Mesendoderm (in vitro differentiated cells): ENCODE data around the gene NPM1.
"Not testable (repeated sequence)": the region's sequence is repeated elsewhere in the genome, so short reads cannot be mapped to it uniquely, and the experiment has no call there.

Source experiments
- DNase-seq: peaks from one replicate; pipeline ENCODE4 v3.0.0; 2013
- H2AK5ac ChIP-seq: 2 replicates; pipeline ENCODE4 v1.6.1; 2013; ENCODE audit warnings: low read length, inconsistent platforms
- H2BK120ac ChIP-seq: 2 replicates; pipeline ENCODE4 v1.6.1; 2013; ENCODE audit warnings: low read depth, mild to moderate bottlenecking, low read length, moderate library complexity, mixed read lengths
- H2BK15ac ChIP-seq: replicated peaks from 2 replicates; pipeline ENCODE4 v1.6.1; 2013; ENCODE audit warnings: low read depth, mild to moderate bottlenecking, moderate library complexity
- H2BK5ac ChIP-seq: 2 replicates; pipeline ENCODE4 v1.6.1; 2013; ENCODE audit warnings: low read length, inconsistent platforms
- H3K18ac ChIP-seq: 2 replicates; pipeline ENCODE4 v1.6.1; 2013; ENCODE audit warnings: mild to moderate bottlenecking, low read length, mixed read lengths
- H3K23ac ChIP-seq: one replicate; pipeline ENCODE4 v1.6.1; 2013; ENCODE audit warnings: low read length
- H3K27ac ChIP-seq: 2 replicates; pipeline ENCODE4 v1.5.1; 2013; ENCODE audit warnings: low read depth, mild to moderate bottlenecking, inconsistent platforms, low read length, moderate library complexity
- H3K27me3 ChIP-seq: 2 replicates; pipeline ENCODE4 v1.6.1; 2013; ENCODE audit warnings: low read length, control low read depth, mild to moderate bottlenecking, inconsistent platforms; ENCODE audit not compliant: insufficient read depth, poor library complexity
- H3K36me3 ChIP-seq: 2 replicates; pipeline ENCODE4 v1.6.1; 2013; ENCODE audit warnings: low read length, inconsistent platforms; ENCODE audit not compliant: control insufficient read depth, insufficient read depth
- H3K4ac ChIP-seq: one replicate; pipeline ENCODE4 v1.6.1; 2013; ENCODE audit warnings: low read depth, mild to moderate bottlenecking, low read length, moderate library complexity
- H3K4me1 ChIP-seq: 2 replicates; pipeline ENCODE4 v1.6.1; 2013; ENCODE audit warnings: low read depth, low read length, inconsistent platforms; ENCODE audit not compliant: control insufficient read depth
- H3K4me2 ChIP-seq: 2 replicates; pipeline ENCODE4 v1.6.1; 2013; ENCODE audit warnings: low read length
- H3K4me3 ChIP-seq: 2 replicates; pipeline ENCODE4 v1.5.1; 2013; ENCODE audit warnings: mild to moderate bottlenecking, low read length
- H3K56ac ChIP-seq: one replicate; pipeline ENCODE4 v1.6.1; 2013; ENCODE audit warnings: low read length
- H3K79me1 ChIP-seq: 2 replicates; pipeline ENCODE4 v1.6.1; 2013; ENCODE audit warnings: low read length, inconsistent platforms
- H3K79me2 ChIP-seq: 2 replicates; pipeline ENCODE4 v1.6.1; 2013; ENCODE audit warnings: mild to moderate bottlenecking, low read length; ENCODE audit not compliant: control insufficient read depth, insufficient read depth
- H3K9ac ChIP-seq: 2 replicates; pipeline ENCODE4 v1.6.1; 2013; ENCODE audit warnings: low read length, inconsistent platforms
- H4K5ac ChIP-seq: one replicate; pipeline ENCODE4 v1.6.1; 2013; ENCODE audit warnings: low read length
- H4K8ac ChIP-seq: one replicate; pipeline ENCODE4 v1.6.1; 2013; ENCODE audit warnings: low read depth, mild to moderate bottlenecking, control low read depth, low read length, moderate library complexity
- WGBS: extraction: QIAGEN DNeasy Blood & Tissue Kit; methylation state at CpG from one replicate; pipeline ENCODE4 v1.1.7; 2013; ENCODE audit warnings: low lambda C conversion rate, missing lambda C conversion rate; ENCODE audit not compliant: insufficient coverage; ENCODE audit errors: extremely low coverage; 5-methylcytosine and 5-hydroxymethylcytosine counted together

The NPM1 gene

GRCh38 chr5:171410181-171410580 is 22.5 kb downstream of the NPM1 start:
- Histone ChIP-seq H3K79me2 (peaks cover 13% of the 10 kb centered on the region), H2BK5ac (no peak overlapping the region), H3K4me2 (no peak overlapping the region), H3K23ac (no peak overlapping the region), H2BK15ac (no peak overlapping the region), H4K8ac (no peak overlapping the region), H3K4me1 (no peaks in the 10 kb centered on the region), H2AK5ac (no peak overlapping the region), H2BK120ac (no peak overlapping the region), H3K4me3 (no peak overlapping the region), H3K4ac (no peak overlapping the region), H3K56ac (no peak overlapping the region), H3K36me3 (peaks cover 7% of the 10 kb centered on the region), H3K79me1 (no peaks in the 10 kb centered on the region), H3K27me3 (no peaks in the 10 kb centered on the region), H3K18ac (no peak overlapping the region), H3K27ac (no peak overlapping the region), H3K9ac (no peak overlapping the region), H4K5ac (no peak overlapping the region)
- no CpG with 5 or more reads among the region's 1 CpG for WGBS
- DNase-seq, result no peak

GRCh38 chr5:171412186-171412585 is 24.5 kb downstream of the NPM1 start:
- H3K79me1 ChIP-seq, result no peaks in the 10 kb centered on the region
- WGBS, result no CpG with 5 or more reads among the region's 5 CpGs
- H3K18ac ChIP-seq, result no peak overlapping the region
- H2BK5ac ChIP-seq, result no peak overlapping the region
- no peak overlapping the region for H3K4me2 ChIP-seq
- H4K5ac ChIP-seq, result no peak overlapping the region
- no peak overlapping the region for H2AK5ac ChIP-seq
- no peak for DNase-seq
- peaks cover 6% of the 10 kb centered on the region for H3K79me2 ChIP-seq
- H3K23ac ChIP-seq, result no peak overlapping the region
- H4K8ac ChIP-seq, result no peak overlapping the region
- no peak overlapping the region for H3K4ac ChIP-seq
- no peaks in the 10 kb centered on the region for H3K27me3 ChIP-seq
- H3K4me3 ChIP-seq, result no peak overlapping the region
- H3K56ac ChIP-seq, result no peak overlapping the region
- H3K36me3 ChIP-seq, result peaks cover 6% of the 10 kb centered on the region
- no peak overlapping the region for H2BK15ac ChIP-seq
- no peaks in the 10 kb centered on the region for H3K4me1 ChIP-seq
- no peak overlapping the region for H3K9ac ChIP-seq
- no peak overlapping the region for H3K27ac ChIP-seq
- no peak overlapping the region for H2BK120ac ChIP-seq

GRCh38 chr5:171413153-171413910 is 25.7 kb downstream of the NPM1 start:
- Histone ChIP-seq H3K4me1 (no peaks in the 10 kb centered on the region), H3K36me3 (peaks cover 4% of the 10 kb centered on the region), H3K18ac (no peak overlapping the region), H3K23ac (no peak overlapping the region), H3K27ac (no peak overlapping the region), H3K79me2 (peaks cover 4% of the 10 kb centered on the region), H3K27me3 (no peaks in the 10 kb centered on the region), H4K5ac (no peak overlapping the region), H4K8ac (no peak overlapping the region), H2BK5ac (no peak overlapping the region), H2BK120ac (no peak overlapping the region), H2AK5ac (no peak overlapping the region), H3K56ac (no peak overlapping the region), H3K4ac (no peak overlapping the region), H2BK15ac (no peak overlapping the region), H3K9ac (no peak overlapping the region), H3K79me1 (no peaks in the 10 kb centered on the region), H3K4me2 (no peak overlapping the region), H3K4me3 (no peak overlapping the region)
- DNase-seq, result no peak
- no CpG with 5 or more reads among the region's 3 CpGs for WGBS

GRCh38 chr5:171413993-171414392 is 26.3 kb downstream of the NPM1 start:
- H3K4me1 ChIP-seq, H3K18ac ChIP-seq, H3K4me3 ChIP-seq, H3K27me3 ChIP-seq, H3K36me3 ChIP-seq, H4K8ac ChIP-seq, H3K56ac ChIP-seq, H3K27ac ChIP-seq, H3K4ac ChIP-seq, H3K9ac ChIP-seq, H2BK120ac ChIP-seq, H3K23ac ChIP-seq, H3K79me2 ChIP-seq, H2BK5ac ChIP-seq, H4K5ac ChIP-seq, DNase-seq, H3K79me1 ChIP-seq, H2BK15ac ChIP-seq, H3K4me2 ChIP-seq, H2AK5ac ChIP-seq: not testable (repeated sequence)
- WGBS, result 80% methylated on average over 1 of the region's 5 CpGs

GRCh38 chr5:171415115-171415730 is 27.6 kb downstream of the NPM1 start:
- H3K4me1 ChIP-seq, result no peaks in the 10 kb centered on the region
- H2BK120ac ChIP-seq, result no peak overlapping the region
- no peak overlapping the region for H3K18ac ChIP-seq
- H3K79me2 ChIP-seq, result no peaks in the 10 kb centered on the region
- DNase-seq, result no peak
- H4K8ac ChIP-seq, result no peak overlapping the region
- H3K27me3 ChIP-seq, result peaks cover 2% of the 10 kb centered on the region
- no peak overlapping the region for H3K27ac ChIP-seq
- H2BK15ac ChIP-seq, result no peak overlapping the region
- H3K56ac ChIP-seq, result no peak overlapping the region
- WGBS, result no CpG with 5 or more reads among the region's 9 CpGs
- H2AK5ac ChIP-seq, result no peak overlapping the region
- H3K23ac ChIP-seq, result no peak overlapping the region
- no peak overlapping the region for H3K4ac ChIP-seq
- no peak overlapping the region for H3K4me2 ChIP-seq
- no peak overlapping the region for H3K4me3 ChIP-seq
- peaks cover 2% of the 10 kb centered on the region for H3K36me3 ChIP-seq
- H4K5ac ChIP-seq, result no peak overlapping the region
- no peak overlapping the region for H3K9ac ChIP-seq
- H3K79me1 ChIP-seq, result no peaks in the 10 kb centered on the region
- no peak overlapping the region for H2BK5ac ChIP-seq
